ENCODE measurements around the gene APBB2.
"Not testable (repeated sequence)": the region's sequence is repeated elsewhere in the genome, so short reads cannot be mapped to it uniquely, and the experiment has no call there.

The APBB2 gene

DNA sequence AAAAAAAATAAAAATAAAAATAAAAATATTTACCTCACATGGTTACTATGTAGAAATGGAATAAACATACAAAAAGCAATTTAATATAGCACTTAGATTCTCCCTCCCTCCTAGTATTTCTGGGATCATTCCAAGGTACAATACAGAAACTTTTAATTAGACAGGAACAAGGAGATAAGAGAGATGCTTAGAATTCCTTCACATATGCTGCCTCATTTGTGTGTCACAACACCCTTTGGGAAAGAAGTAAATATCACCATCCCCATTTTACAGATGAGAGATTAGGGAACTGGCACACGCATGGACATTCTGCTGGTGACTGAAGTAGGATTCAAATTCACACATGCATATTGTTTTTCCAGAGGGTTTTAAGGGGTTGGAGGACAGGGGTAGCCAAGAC lies 164.2 kb downstream of the APBB2 start:
- TF ChIP-seq, protein P1, sequence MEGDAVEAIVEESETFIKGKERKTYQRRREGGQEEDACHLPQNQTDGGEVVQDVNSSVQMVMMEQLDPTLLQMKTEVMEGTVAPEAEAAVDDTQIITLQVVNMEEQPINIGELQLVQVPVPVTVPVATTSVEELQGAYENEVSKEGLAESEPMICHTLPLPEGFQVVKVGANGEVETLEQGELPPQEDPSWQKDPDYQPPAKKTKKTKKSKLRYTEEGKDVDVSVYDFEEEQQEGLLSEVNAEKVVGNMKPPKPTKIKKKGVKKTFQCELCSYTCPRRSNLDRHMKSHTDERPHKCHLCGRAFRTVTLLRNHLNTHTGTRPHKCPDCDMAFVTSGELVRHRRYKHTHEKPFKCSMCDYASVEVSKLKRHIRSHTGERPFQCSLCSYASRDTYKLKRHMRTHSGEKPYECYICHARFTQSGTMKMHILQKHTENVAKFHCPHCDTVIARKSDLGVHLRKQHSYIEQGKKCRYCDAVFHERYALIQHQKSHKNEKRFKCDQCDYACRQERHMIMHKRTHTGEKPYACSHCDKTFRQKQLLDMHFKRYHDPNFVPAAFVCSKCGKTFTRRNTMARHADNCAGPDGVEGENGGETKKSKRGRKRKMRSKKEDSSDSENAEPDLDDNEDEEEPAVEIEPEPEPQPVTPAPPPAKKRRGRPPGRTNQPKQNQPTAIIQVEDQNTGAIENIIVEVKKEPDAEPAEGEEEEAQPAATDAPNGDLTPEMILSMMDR (IDR thresholded peaks at IDR 0.05; ENCODE audit: insufficient read depth, low read length, missing control alignments), result no peak
- ChIA-PET POLR2A (no interaction called here), CTCF (no interaction called here)
- no peak overlapping the region for H3K4me3 ChIP-seq (ENCODE audit: low read depth, low read length)
- DNase-seq (ENCODE audit: low read depth, low spot score), result no peak

DNA sequence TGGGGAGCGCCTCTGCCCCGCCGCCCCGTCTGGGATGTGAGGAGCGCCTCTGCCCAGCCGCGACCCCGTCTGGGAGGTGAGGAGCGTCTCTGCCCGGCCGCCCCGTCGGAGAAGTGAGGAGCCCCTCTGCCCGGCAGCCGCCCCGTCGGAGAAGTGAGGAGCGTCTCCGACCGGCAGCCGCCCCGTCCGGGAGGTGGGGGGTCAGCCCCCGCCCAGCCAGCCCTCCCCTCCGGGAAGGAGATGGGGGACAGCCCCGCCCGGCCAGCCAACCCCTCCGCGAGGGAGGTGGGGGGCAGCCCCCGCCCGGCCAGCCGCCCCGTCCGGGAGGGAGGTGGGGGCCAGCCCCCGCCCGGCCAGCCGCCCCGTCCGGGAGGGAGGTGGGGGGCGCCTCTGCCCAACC lies 165.2 kb downstream of the APBB2 start:
- DNase-seq (ENCODE audit: low read depth, low spot score); CTCF ChIA-PET; H3K4me3 ChIP-seq (ENCODE audit: low read depth, low read length); POLR2A ChIA-PET: not testable (repeated sequence)

- TF ChIP-seq, protein P1 (IDR thresholded peaks at IDR 0.05; ENCODE audit: insufficient read depth, low read length, missing control alignments), result no peak
- DNase-seq (ENCODE audit: low read depth, low spot score), result no peak
- H3K4me3 ChIP-seq (ENCODE audit: low read depth, low read length), result no peak overlapping the region
- CTCF ChIA-PET, result no interaction called here
- POLR2A ChIA-PET, result no interaction called here
These were observed 169.6 kb downstream of the APBB2 start for GRCh38 chr4:41044791-41045190.

DNA sequence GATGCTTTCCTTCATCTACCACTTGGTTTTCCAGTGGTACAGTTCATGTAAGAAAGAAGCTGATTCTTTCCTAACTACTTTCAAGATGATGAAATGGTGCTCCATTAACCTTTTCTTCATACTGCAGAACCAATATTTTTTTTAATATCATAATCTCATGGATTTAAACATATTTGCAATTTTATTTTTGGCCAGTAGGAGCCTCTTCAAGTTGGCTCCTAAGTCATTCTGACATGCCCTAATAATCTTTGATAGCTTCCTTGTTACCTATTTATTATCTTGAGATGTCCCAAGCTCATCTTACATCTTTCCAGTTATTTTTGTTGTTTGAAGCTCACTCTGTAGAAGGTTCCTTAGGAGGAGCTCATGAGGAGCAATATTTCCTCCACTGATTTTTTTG lies 170.2 kb downstream of the APBB2 start:
- no peak for DNase-seq (ENCODE audit: low read depth, low spot score)
- TF ChIP-seq, protein P1 (IDR thresholded peaks at IDR 0.05; ENCODE audit: insufficient read depth, low read length, missing control alignments), result no peak
- ChIA-PET POLR2A (no interaction called here), CTCF (interaction anchor here (0.7 kb wide), 1 partner anchor 169 kb away, joined by 3 read pairs; no protein-coding TSS in a partner anchor)
- no peak overlapping the region for H3K4me3 ChIP-seq (ENCODE audit: low read depth, low read length)

DNA sequence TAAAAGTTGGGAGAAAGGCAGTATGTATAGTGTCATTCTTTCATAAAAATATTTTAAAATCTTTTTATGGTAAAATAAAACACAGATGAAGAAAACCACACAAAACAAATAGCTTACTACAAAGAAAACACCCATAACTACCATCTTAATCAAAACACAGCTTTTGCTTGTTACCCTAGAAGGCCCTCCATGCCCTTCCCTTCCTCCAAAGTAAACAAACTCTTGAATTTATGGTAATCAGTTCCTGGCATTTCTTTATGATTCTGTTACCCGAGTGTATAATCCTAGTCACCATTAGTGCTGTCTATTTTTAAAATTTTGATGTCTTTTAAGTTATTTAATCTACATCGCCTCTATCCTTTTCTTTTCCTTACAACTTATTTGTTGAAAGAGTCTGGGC lies 170.9 kb downstream of the APBB2 start:
- ChIA-PET CTCF (interaction anchor here (0.7 kb wide), 1 partner anchor 170 kb away, joined by 3 read pairs; no protein-coding TSS in a partner anchor), POLR2A (no interaction called here)
- H3K4me3 ChIP-seq (ENCODE audit: low read depth, low read length), result no peak overlapping the region
- no peak for DNase-seq (ENCODE audit: low read depth, low spot score)
- TF ChIP-seq, protein P1 (IDR thresholded peaks at IDR 0.05; ENCODE audit: insufficient read depth, low read length, missing control alignments), result no peak

DNA sequence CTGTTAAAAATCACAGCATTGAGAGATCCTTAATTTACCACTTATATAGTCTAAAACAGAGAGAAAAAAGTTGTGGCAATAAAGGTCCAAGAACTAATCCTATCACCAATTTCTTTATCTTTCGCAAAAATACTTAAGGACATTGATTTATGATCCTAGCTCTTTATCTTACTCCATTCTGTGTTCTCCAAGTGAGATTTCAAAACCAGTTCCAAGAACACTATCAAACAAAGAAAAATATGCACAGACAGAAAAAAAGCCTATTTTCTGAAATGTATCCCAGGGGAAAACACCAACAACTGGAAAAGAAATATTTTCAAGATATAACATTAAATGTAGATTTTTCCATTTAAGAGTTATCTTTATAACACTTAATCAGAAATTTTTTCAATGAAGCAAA lies 172.8 kb downstream of the APBB2 start:
- no peak for DNase-seq (ENCODE audit: low read depth, low spot score)
- POLR2A ChIA-PET, result no interaction called here
- CTCF ChIA-PET, result no interaction called here
- TF ChIP-seq, protein P1 (IDR thresholded peaks at IDR 0.05; ENCODE audit: insufficient read depth, low read length, missing control alignments), result no peak
- no peak overlapping the region for H3K4me3 ChIP-seq (ENCODE audit: low read depth, low read length)

- CTCF ChIA-PET, result interaction anchor here (0.7 kb wide), 1 partner anchor 84 kb away, joined by 3 read pairs; no protein-coding TSS in a partner anchor
- no peak for DNase-seq (ENCODE audit: low read depth, low spot score)
- H3K4me3 ChIP-seq (ENCODE audit: low read depth, low read length), result no peak overlapping the region
- POLR2A ChIA-PET, result no interaction called here
- TF ChIP-seq, protein P1 (IDR thresholded peaks at IDR 0.05; ENCODE audit: insufficient read depth, low read length, missing control alignments), result no peak
These were observed 175.0 kb downstream of the APBB2 start for GRCh38 chr4:41039317-41039716.
